Astrocyte of the cerebellum (primary cell): Measurements from ENCODE around the gene BAMBI.

Source experiments
- DNase-seq: peaks from one replicate; pipeline ENCODE4 v3.0.0-alpha.2; 2011; ENCODE audit warnings: low read depth
- H3K4me3 ChIP-seq: 2 replicates; pipeline ENCODE4 v1.5.1; 2011; ENCODE audit warnings: mild to moderate bottlenecking, low read depth, low read length, moderate library complexity
- CTCF ChIP-seq: IDR thresholded peaks from 2 replicates; pipeline ENCODE4 v1.5.1; 2012; ENCODE audit warnings: low read length, low read depth, moderate library complexity, mild to moderate bottlenecking; ENCODE audit errors: missing control alignments
- in situ Hi-C: cut with HindIII; loops from 2 replicates; pipeline ENCODE4 v1.10.0; 2017; ENCODE audit warnings: low sequenced_read_pairs

Gene BAMBI, protein sequence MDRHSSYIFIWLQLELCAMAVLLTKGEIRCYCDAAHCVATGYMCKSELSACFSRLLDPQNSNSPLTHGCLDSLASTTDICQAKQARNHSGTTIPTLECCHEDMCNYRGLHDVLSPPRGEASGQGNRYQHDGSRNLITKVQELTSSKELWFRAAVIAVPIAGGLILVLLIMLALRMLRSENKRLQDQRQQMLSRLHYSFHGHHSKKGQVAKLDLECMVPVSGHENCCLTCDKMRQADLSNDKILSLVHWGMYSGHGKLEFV

GRCh38 chr10:28676968-28677887, at the start of gene BAMBI:
Gene BAMBI (plus strand): TSS chr10:28677521. CDS start chr10:28677898, 377 bp downstream.
- in situ Hi-C loops = loop anchor here (25.0 kb wide), 1 partner anchor 635 kb away; no protein-coding TSS in a partner anchor
- peak; percentile 40 for TF ChIP-seq CTCF
- DNase-seq = peak; percentile 55
- H3K4me3 ChIP-seq = peak within 1 kb of the TSS; percentile 77

- peak; percentile 89 for TF ChIP-seq CTCF
- no peak overlapping the region for H3K4me3 ChIP-seq
- in situ Hi-C loops = no loop called here
- DNase-seq = peak; percentile 74
Measured at GRCh38 chr10:28628184-28628893, 49.0 kb upstream of the BAMBI start.

DNA sequence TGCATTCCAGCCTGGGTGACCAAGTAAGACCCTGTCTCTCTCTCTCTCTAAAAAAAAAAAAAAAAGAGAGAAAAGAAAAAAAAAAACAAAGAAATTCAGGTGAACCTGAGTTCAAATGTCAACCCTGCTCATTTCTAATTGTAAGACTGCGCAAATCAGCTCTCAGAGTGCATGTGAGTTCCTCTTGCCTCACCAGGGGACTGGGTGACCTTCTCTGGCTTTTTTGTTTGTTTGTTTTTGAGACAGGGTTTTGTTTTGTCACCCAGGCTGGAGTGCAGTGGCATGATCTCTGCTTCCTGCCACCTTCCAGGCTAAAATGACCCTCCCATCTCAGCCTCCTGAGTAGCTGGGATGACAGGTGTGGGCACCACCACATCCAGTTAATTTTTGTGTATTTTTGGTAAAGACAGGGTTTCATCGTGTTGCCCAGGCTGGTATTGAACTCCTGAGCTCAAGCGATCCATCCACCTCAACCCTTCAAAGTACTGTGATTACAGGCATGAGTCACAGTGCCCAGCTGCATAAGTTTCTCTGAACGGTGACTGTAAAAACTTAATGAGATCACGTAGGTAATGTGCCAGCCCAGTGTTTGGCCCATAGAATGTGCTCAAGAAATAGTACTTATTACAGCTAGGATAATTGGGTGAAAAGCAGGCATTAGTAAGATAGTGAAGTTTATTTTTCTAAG, 45.3 kb upstream of the BAMBI start:
- H3K4me3 ChIP-seq = no peak overlapping the region
- in situ Hi-C loops = no loop called here
- TF ChIP-seq CTCF = no peak
- DNase-seq = no peak

DNA sequence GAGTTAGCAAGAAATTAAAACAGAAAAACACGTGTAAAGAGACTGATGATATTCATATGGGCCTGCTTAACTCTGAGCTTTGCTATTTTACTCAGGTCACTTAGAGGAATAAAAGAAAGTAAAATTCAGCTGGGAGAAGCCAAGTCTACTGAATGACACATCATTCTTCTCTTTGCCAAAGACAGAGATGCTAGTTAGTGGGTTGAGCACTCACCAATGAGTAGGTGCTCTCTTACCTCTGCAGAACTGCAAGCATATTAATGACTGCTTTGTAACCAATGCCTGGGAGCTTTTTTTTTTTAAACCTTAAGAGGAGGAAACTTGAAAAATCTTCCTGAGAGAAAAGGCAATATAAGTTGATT, 44.8 kb upstream of the BAMBI start:
- no peak for DNase-seq
- H3K4me3 ChIP-seq = no peak overlapping the region
- TF ChIP-seq CTCF = no peak
- in situ Hi-C loops = no loop called here

DNA sequence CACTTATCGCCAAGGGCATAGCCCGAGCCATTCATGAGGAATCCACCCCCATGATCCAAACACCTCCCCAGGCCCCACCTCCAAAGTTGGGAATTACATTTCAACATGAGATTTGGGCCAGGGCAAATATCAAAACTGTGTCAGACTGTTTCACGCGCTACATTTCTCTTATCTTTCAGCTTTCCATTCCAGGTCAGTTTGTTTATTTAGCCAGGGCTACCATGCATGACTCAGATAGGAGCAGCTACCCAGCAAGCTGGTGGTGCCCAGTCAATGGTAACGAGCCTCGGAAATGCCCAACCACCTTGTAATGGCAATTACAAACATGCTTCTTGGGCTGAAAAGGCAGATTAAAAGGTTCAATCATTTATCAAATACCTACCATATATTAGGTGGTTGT, 43.6 kb upstream of the BAMBI start:
- in situ Hi-C loops = no loop called here
- DNase-seq = no peak
- H3K4me3 ChIP-seq = no peak overlapping the region
- no peak for TF ChIP-seq CTCF

DNA sequence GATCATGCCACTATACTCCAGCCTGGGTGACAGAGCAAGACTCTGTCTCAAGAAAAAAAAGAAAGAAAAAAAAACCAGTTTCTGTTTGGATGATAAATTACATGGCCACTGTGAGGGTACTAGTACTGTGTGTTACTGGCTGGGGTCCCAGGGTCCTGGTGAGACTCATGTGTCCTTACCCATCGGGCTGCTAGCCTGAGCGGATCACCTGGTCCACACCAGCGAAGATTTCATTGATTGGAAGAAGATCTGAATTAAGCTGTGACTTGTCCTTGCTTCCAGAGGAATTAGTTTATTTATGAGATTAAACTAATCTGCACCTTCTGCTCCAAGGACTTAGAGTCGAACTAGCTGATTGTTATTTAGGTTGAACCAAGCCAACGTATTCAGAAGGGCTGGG, 40.0 kb upstream of the BAMBI start:
- no peak for TF ChIP-seq CTCF
- no peak overlapping the region for H3K4me3 ChIP-seq
- no peak for DNase-seq
- in situ Hi-C loops = no loop called here
